Ascending aorta (tissue), 2 donors: ENCODE results near the gene NONO. TPM values are rescaled to one million over a fixed set of nuclear protein-coding genes. Genes with fewer than 3 reads are reported as not detected.

Source experiments
- DNase-seq, 2 donors: peaks; one replicate each; pipeline ENCODE4 v3.0.0-alpha.2; 2019; ENCODE audit warnings: low spot score in 2 of 2
- H3K27ac ChIP-seq, 2 donors: fragments of 200-600 bp; sonication (generic); one replicate each; pipeline ENCODE4 v1.5.1; 2016 to 2017; ENCODE audit warnings: mild to moderate bottlenecking in 1 of 2
- H3K27me3 ChIP-seq: fragments of 200-600 bp; sonication (generic); one replicate; pipeline ENCODE4 v1.5.1; 2017
- H3K36me3 ChIP-seq, 2 donors: fragments of 200-600 bp; sonication (generic); one replicate each; pipeline ENCODE4 v1.5.1; 2016
- H3K4me1 ChIP-seq, 2 donors: fragments of 200-600 bp; sonication (generic); one replicate each; pipeline ENCODE4 v1.5.1; 2016 to 2017; ENCODE audit warnings: mild to moderate bottlenecking in 1 of 2
- H3K4me3 ChIP-seq, 2 donors: fragments of 200-600 bp; sonication (generic); one replicate each; pipeline ENCODE4 v1.5.1; 2016 to 2017; ENCODE audit warnings: mild to moderate bottlenecking in 1 of 2
- H3K9me3 ChIP-seq, 2 donors: fragments of 200-600 bp; sonication (generic); one replicate each; pipeline ENCODE4 v1.5.1; 2016
- CTCF ChIP-seq, 3 experiments: fragments of 200-600 bp in 2 of 3; fragments of 450-650 bp in 1 of 3; sonication (generic) in 2 of 3; IDR thresholded peaks; one replicate each; pipeline ENCODE4 v1.5.1; 2016 to 2019; ENCODE audit warnings: antibody characterized with exemption in 3 of 3, mild to moderate bottlenecking in 1 of 3, moderate library complexity in 1 of 3
- intact Hi-C: fragments of 100-400 bp; cut with DNase I; formaldehyde crosslinking; loops from one replicate; pipeline ENCODE4 v1.15.1; 2023
- total RNA-seq: library from RNA; depleted of rRNA; stranded (reverse); fragments of >200 nt; gene quantifications from one replicate; pipeline ENCODE4 v1.1.0, GENCODE V29; 2016

Gene NONO
- total RNA-seq = 178 TPM

GRCh38 chrX:71283403-71284143, at the start of gene NONO:
TSS of gene NONO (plus strand) at chrX:71283635. CDS start at chrX:71290638, 7,003 bp downstream.
- H3K36me3 ChIP-seq = no peaks in the 10 kb centered on the region
- H3K27me3 ChIP-seq = no peaks in the 10 kb centered on the region
- intact Hi-C loops = loop anchor here (1.0 to 5.0 kb wide), 4 partner anchors 18 to 249 kb away; partner anchors contain the start of genes ITGB1BP2, OGT and ZMYM3
- H3K9me3 ChIP-seq = no peaks in the 10 kb centered on the region
- H3K27ac ChIP-seq = peak within 1 kb of the TSS; percentile 86 to 89
- TF ChIP-seq CTCF (IDR thresholded peaks at IDR 0.05) = peak in 2 of 3 experiments; percentile 11 to 19
- H3K4me1 ChIP-seq = no peaks in the 10 kb centered on the region
- DNase-seq = peak; percentile 36 to 91
- peak within 1 kb of the TSS; percentile 63 to 64 for H3K4me3 ChIP-seq

GRCh38 chrX:71235482-71235881, 48.0 kb upstream of the NONO start:
- Histone ChIP-seq H3K27ac (no peak overlapping the region), H3K27me3 (no peaks in the 10 kb centered on the region), H3K4me3 (no peak overlapping the region), H3K4me1 (no peaks in the 10 kb centered on the region), H3K36me3 (no peaks in the 10 kb centered on the region), H3K9me3 (no peaks in the 10 kb centered on the region)
- no peak for TF ChIP-seq CTCF (IDR thresholded peaks at IDR 0.05)
- intact Hi-C loops = no loop called here
- no peak for DNase-seq

GRCh38 chrX:71236836-71237235, 46.6 kb upstream of the NONO start:
- peaks cover 1 to 3% of the 10 kb centered on the region in 2 donors for H3K36me3 ChIP-seq
- no peak for TF ChIP-seq CTCF (IDR thresholded peaks at IDR 0.05)
- no peaks in the 10 kb centered on the region for H3K27me3 ChIP-seq
- no peak overlapping the region for H3K27ac ChIP-seq
- no peaks in the 10 kb centered on the region for H3K4me1 ChIP-seq
- no peaks in the 10 kb centered on the region for H3K9me3 ChIP-seq
- intact Hi-C loops = no loop called here
- DNase-seq = no peak
- no peak overlapping the region for H3K4me3 ChIP-seq

- H3K4me1 ChIP-seq = no peaks in the 10 kb centered on the region
- intact Hi-C loops = no loop called here
- no peak for TF ChIP-seq CTCF (IDR thresholded peaks at IDR 0.05)
- H3K36me3 ChIP-seq = peaks cover 15 to 21% of the 10 kb centered on the region in 2 donors
- no peaks in the 10 kb centered on the region for H3K9me3 ChIP-seq
- H3K27me3 ChIP-seq = peaks cover 5% of the 10 kb centered on the region
- DNase-seq = no peak
- no peak overlapping the region for H3K4me3 ChIP-seq
- no peak overlapping the region for H3K27ac ChIP-seq
These were observed 43.7 kb upstream of the NONO start for GRCh38 chrX:71239781-71240180.

- H3K4me1 ChIP-seq = no peaks in the 10 kb centered on the region
- intact Hi-C loops = no loop called here
- no peak for DNase-seq
- TF ChIP-seq CTCF (IDR thresholded peaks at IDR 0.05) = no peak
- H3K27me3 ChIP-seq = peaks cover 5% of the 10 kb centered on the region
- H3K36me3 ChIP-seq = peaks cover 15 to 36% of the 10 kb centered on the region in 2 donors
- H3K27ac ChIP-seq = no peak overlapping the region
- H3K4me3 ChIP-seq = no peak overlapping the region
- no peaks in the 10 kb centered on the region for H3K9me3 ChIP-seq
These were observed 42.1 kb upstream of the NONO start for GRCh38 chrX:71241301-71241700.
